Measurements from ENCODE around the gene EHD4.

EHD4 gene

DNA sequence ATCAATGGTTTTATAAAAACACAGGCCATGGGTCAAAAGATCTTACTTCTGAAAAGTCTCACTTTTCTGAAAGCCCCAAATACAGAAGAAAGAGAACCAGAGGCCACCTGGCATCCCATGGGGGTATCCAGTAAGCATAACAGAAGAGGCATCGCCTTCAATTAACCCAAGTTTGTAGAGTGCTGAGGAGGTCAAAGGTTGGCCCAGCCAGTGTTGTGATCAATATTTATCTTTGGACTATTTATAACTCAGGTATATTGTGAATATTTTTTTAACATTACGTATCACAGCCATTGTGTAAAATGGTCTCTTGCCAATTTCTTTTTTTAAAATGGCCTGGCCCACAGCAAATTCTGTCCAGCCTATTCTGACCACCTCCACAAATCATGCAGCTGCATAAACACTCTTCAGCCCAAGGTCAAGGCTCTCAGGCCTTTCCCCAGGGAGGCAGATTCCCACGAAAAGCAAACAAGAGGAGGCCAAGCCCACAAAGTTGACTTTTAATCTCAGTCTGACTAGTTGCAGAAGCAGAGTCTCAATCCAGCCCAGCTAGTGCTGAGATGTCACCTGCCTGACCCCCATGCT, 52.3 kb downstream of the EHD4 start:
- peaks cover 15% of the 10 kb centered on the region for H3K4me1 Mint-ChIP-seq (ENCODE audit: low read depth)
- no peak overlapping the region for H3K27ac Mint-ChIP-seq
- no peaks in the 10 kb centered on the region for H3K9me3 Mint-ChIP-seq
- no peak overlapping the region for H3K4me3 Mint-ChIP-seq
- H3K36me3 Mint-ChIP-seq (ENCODE audit: low read depth) = peaks cover 53% of the 10 kb centered on the region
- H3K27me3 Mint-ChIP-seq = no peaks in the 10 kb centered on the region

DNA sequence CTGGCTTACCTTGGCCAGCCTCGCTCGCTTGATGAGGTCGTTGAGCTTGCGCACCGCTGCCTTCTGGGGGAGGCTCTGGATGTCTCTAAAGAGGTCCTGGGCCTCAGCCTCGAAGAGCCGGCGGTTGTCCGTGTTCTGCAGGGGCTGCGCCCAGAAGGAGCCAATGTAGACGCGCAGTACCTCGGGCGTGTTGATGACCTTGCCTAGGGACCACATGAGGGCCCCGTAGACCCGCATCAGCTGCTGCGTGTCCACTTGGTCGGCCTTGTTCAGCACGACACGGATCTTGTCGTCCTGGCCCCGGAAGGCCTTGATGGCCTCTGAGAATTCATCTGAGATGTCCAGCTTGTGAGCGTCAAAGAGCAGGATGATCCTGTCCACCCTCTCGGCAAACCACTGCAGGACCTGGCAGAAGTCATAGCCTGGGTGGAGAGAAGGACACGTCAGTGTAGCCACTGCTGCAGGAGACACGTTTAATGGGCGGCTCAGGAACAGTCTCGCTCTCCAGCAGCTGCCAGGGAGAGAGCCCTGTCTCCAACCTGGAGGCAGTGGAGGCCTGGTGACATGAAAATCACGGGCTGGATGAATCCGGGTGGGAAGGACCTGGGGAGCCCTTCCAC, 53.0 kb downstream of the EHD4 start:
- H3K4me1 Mint-ChIP-seq (ENCODE audit: low read depth) = peaks cover 15% of the 10 kb centered on the region
- no peak overlapping the region for H3K27ac Mint-ChIP-seq
- no peaks in the 10 kb centered on the region for H3K27me3 Mint-ChIP-seq
- peaks cover 49% of the 10 kb centered on the region for H3K36me3 Mint-ChIP-seq (ENCODE audit: low read depth)
- H3K4me3 Mint-ChIP-seq = no peak overlapping the region
- no peaks in the 10 kb centered on the region for H3K9me3 Mint-ChIP-seq

- Mint-ChIP-seq H3K9me3 (no peaks in the 10 kb centered on the region), H3K27ac (no peak overlapping the region), H3K4me1 (ENCODE audit: low read depth) (peaks cover 15% of the 10 kb centered on the region), H3K27me3 (no peaks in the 10 kb centered on the region), H3K36me3 (ENCODE audit: low read depth) (peaks cover 47% of the 10 kb centered on the region), H3K4me3 (no peak overlapping the region)
These were observed 53.7 kb downstream of the EHD4 start for GRCh38 chr15:41918506-41919126.

DNA sequence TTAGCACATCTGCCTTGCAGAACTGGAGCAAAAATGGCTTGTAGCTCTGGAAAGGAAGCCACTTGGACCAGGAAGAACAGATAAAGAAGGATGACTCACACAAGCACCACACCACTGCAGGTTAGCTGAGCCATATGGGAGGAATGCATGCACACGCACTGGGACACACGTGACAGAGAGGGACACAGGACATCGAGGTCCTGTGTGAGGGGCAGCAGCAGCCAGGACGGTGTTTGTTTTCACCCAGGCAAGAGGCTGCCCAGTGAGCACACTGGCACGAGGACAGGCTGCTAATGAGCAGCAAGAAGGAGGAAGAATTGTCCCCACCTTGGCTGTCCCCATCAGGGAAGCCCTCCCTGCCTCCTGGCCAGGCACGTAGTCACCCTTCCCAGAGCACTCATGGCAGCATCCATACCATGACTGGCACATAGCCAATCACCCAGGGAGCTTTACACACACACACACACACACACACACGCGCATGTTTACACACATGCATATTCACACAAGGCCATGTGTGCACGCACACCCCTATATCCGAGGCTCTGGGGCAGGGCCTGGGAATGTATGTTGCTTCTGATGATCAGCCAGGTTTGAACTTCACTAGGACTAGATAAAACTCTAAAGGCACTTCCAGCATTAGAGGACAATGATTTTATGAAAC, 54.5 kb downstream of the EHD4 start:
- H3K36me3 Mint-ChIP-seq (ENCODE audit: low read depth) = peaks cover 47% of the 10 kb centered on the region

GRCh38 chr15:41915255-41915994, 56.9 kb downstream of the EHD4 start:
- Mint-ChIP-seq H3K27me3 (no peaks in the 10 kb centered on the region), H3K36me3 (ENCODE audit: low read depth) (peaks cover 36% of the 10 kb centered on the region)

More for the DNA sequence above, 54.5 kb downstream of the EHD4 start:
- Mint-ChIP-seq H3K4me1 (ENCODE audit: low read depth) (peaks cover 15% of the 10 kb centered on the region), H3K4me3 (no peak overlapping the region), H3K27me3 (no peaks in the 10 kb centered on the region), H3K27ac (no peak overlapping the region), H3K9me3 (no peaks in the 10 kb centered on the region)

GRCh38 chr15:41914411-41914810, 57.9 kb downstream of the EHD4 start:
- Mint-ChIP-seq H3K4me1 (ENCODE audit: low read depth) (peaks cover 15% of the 10 kb centered on the region), H3K27ac (no peak overlapping the region), H3K27me3 (no peaks in the 10 kb centered on the region), H3K36me3 (ENCODE audit: low read depth) (peaks cover 38% of the 10 kb centered on the region), H3K4me3 (no peak overlapping the region), H3K9me3 (no peaks in the 10 kb centered on the region)

More at GRCh38 chr15:41915255-41915994, 56.9 kb downstream of the EHD4 start:
- Mint-ChIP-seq H3K9me3 (no peaks in the 10 kb centered on the region), H3K4me1 (ENCODE audit: low read depth) (peaks cover 15% of the 10 kb centered on the region), H3K4me3 (no peak overlapping the region), H3K27ac (no peak overlapping the region)

DNA sequence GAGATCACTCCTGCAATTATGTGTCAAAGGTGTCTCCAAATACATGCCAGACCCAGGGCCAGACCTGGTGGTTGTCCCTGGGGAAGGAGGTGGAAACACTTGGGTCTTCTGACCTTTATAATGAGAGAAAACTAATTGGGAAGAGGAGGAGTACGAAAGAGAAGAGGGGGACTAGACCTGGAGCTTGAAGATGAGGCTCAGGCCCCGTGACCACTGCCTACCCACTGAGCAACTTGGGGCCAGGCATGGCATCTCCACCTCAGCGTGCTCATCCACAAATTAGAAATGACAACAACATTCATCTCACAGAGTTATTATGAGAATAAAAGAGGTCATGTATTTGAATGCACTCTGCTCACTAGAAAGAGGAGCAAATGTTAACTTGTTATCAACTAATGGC, 59.1 kb downstream of the EHD4 start:
- Mint-ChIP-seq H3K4me1 (ENCODE audit: low read depth) (peaks cover 15% of the 10 kb centered on the region), H3K27me3 (no peaks in the 10 kb centered on the region), H3K36me3 (ENCODE audit: low read depth) (peaks cover 43% of the 10 kb centered on the region), H3K27ac (no peak overlapping the region), H3K4me3 (no peak overlapping the region), H3K9me3 (no peaks in the 10 kb centered on the region)

GRCh38 chr15:41911691-41912345, 60.5 kb downstream of the EHD4 start:
- Mint-ChIP-seq H3K27ac (no peak overlapping the region), H3K9me3 (no peaks in the 10 kb centered on the region), H3K36me3 (ENCODE audit: low read depth) (peaks cover 44% of the 10 kb centered on the region), H3K4me1 (ENCODE audit: low read depth) (peaks cover 15% of the 10 kb centered on the region), H3K27me3 (no peaks in the 10 kb centered on the region), H3K4me3 (no peak overlapping the region)

DNA sequence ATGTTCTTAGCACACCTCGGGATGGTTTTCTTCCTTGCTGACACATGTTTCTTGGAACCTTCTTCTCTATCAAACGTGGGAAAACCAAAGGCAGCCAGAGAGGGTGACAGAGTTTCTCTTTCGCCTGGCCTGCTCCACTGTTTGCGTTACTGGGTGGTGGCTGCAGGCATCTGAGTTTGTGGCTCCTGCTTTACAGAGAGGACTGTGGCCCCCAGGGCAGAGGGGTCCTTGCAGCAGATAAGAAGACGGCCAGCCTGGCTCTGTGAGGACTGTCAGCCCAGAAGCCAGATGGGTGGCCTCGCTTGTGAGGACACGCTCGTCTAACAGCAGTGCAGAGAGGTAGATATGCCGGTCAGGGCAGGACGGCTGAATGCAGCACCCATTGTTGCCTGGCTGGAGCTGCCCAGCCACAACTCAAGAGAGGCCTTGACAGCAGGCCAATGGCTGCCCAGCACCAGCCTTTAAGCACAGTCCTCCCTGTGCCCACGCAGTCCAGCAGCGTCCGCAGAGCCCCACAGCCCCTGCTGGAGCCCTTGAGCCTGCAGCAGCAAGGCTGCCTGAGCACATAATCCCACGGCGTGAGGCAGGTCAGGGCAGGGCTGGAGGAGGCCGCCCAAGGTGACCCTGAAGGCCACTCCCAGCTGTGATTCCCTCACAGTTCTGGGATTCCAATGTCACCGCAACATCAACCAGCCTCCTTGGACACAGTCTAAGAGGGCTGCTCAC, 63.5 kb downstream of the EHD4 start:
- peaks cover 8% of the 10 kb centered on the region for H3K4me1 Mint-ChIP-seq (ENCODE audit: low read depth)
- H3K4me3 Mint-ChIP-seq = no peak overlapping the region
- peaks cover 48% of the 10 kb centered on the region for H3K36me3 Mint-ChIP-seq (ENCODE audit: low read depth)
- H3K27ac Mint-ChIP-seq = no peak overlapping the region
- no peaks in the 10 kb centered on the region for H3K27me3 Mint-ChIP-seq
- no peaks in the 10 kb centered on the region for H3K9me3 Mint-ChIP-seq

DNA sequence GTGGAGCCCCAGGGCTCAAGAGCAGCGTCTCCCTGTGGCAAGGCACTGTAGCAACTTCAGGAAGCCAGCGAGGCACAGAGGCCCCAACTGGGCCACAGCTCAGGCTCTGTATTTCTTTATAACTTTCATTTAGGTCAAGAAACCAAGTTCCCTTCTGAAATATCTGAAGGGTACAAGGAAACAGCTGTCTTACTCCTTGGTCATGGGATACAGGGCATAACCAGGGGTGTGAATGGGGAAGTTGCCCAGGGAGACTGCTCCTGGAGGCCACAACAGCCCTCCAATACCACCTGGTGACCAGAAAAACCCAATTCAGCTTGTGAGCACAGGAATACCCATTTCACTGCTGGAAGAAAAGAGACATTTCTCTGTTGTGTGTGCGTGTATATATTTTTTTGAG, 65.2 kb downstream of the EHD4 start:
- H3K9me3 Mint-ChIP-seq = no peaks in the 10 kb centered on the region
- H3K27me3 Mint-ChIP-seq = no peaks in the 10 kb centered on the region
- peaks cover 8% of the 10 kb centered on the region for H3K4me1 Mint-ChIP-seq (ENCODE audit: low read depth)
- H3K4me3 Mint-ChIP-seq = no peak overlapping the region
- peaks cover 43% of the 10 kb centered on the region for H3K36me3 Mint-ChIP-seq (ENCODE audit: low read depth)
- no peak overlapping the region for H3K27ac Mint-ChIP-seq

DNA sequence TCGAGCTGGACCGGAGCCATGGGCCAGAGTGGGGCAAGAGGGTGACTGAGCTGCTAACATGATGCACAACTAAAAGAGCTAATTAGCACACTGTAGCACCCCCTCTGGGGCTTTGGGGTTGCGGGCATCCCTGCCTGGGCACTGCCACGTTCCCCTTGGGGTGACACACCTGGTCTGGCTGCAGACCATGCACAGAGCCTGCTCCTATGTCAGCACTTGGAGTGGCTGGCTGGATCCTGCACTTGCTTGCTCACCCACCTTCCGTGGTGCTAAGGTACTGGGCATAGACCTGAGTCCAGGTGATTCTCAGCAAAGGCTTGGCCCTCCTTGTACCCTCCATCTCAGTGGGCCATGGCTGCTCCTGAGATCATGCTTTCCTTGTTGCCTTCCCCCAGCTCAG, 65.7 kb downstream of the EHD4 start:
- Mint-ChIP-seq H3K9me3 (no peaks in the 10 kb centered on the region), H3K36me3 (ENCODE audit: low read depth) (peaks cover 43% of the 10 kb centered on the region), H3K4me1 (ENCODE audit: low read depth) (peaks cover 8% of the 10 kb centered on the region), H3K27me3 (no peaks in the 10 kb centered on the region), H3K27ac (no peak overlapping the region), H3K4me3 (no peak overlapping the region)

DNA sequence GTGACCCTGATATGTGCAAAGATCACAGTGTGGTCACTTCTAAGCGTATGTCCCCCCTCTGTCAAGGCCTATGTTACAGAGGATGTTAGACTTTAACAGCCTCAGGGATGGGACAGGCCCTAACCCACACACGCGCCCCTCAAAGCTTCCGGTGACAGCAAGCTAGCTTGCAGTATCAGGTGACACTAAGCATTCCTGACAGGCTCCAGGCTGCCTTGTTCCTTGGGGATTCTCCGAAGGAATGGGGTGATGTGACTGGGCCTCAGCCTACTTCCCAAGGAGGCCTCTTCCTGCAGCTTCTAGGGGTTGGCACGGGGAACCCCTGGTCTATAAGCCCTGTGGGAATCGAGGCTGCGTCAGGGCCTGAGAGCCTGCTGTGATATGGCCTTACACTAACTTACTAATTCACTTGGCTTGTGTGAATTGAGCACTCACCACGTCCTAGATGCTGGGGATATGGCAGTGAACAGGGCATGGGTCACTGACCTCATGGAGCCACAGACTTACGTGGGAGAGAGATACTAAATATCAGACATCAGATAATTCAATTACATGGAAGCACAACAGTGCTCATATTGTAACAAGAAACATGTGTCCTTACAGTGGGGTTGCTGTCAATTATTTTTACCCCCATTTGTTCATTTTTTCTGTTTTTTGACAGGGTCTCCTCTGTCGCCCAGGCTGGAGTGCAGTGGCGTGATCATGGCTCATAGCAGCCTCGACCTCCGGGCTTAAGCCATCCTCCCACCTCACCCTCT, 67.1 kb downstream of the EHD4 start:
- H3K4me1 Mint-ChIP-seq (ENCODE audit: low read depth) = peaks cover 8% of the 10 kb centered on the region
- no peaks in the 10 kb centered on the region for H3K27me3 Mint-ChIP-seq
- H3K27ac Mint-ChIP-seq = no peak overlapping the region
- H3K36me3 Mint-ChIP-seq (ENCODE audit: low read depth) = peaks cover 49% of the 10 kb centered on the region
- no peaks in the 10 kb centered on the region for H3K9me3 Mint-ChIP-seq
- H3K4me3 Mint-ChIP-seq = no peak overlapping the region

DNA sequence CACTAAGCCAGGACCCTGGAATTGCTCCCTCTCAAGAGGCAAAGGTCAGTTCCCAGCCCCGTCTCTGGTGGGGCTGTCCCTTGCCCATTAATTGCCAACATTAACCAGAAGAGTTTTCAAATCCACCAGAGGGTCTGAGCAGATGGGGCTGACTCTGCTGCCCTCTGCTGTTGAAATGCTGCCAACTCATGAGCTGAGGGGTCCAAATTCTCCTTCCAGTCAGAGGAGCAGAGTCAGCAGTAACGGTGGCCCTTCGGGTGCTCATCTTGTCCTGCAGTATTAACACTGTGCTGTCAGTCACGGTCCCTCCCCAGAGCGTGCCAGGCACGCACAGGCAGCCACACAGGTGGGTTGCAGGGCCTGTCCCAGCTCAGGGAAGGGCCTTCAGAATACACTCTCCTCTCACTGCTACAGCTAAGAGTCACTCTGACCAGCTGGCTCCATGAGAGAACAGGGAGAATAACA, 67.8 kb downstream of the EHD4 start:
- Mint-ChIP-seq H3K36me3 (ENCODE audit: low read depth) (peaks cover 45% of the 10 kb centered on the region), H3K4me1 (ENCODE audit: low read depth) (peaks cover 8% of the 10 kb centered on the region), H3K27me3 (no peaks in the 10 kb centered on the region), H3K4me3 (no peak overlapping the region), H3K9me3 (no peaks in the 10 kb centered on the region), H3K27ac (peak overlapping the region; percentile 58)
